ENCODE measurements around the gene MX2.

Gene MX2

GRCh38 chr21:41442481-41443186 is 80.8 kb downstream of the MX2 start:
- no peak for DNase-seq

GRCh38 chr21:41443562-41443961 is 81.7 kb downstream of the MX2 start:
- DNase-seq: no peak

GRCh38 chr21:41444703-41445464 is 83.1 kb downstream of the MX2 start:
- DNase-seq: no peak

GRCh38 chr21:41445465-41445862 is 83.6 kb downstream of the MX2 start:
- no peak for DNase-seq

- no peak for DNase-seq
Observed at GRCh38 chr21:41446586-41446985, 84.8 kb downstream of the MX2 start.

GRCh38 chr21:41447356-41447755 is 85.5 kb downstream of the MX2 start:
- DNase-seq: no peak

- DNase-seq: no peak
Observed at GRCh38 chr21:41449613-41450012, 87.8 kb downstream of the MX2 start.

- no peak for DNase-seq
Observed at GRCh38 chr21:41451753-41452676, 90.2 kb downstream of the MX2 start.

GRCh38 chr21:41453198-41453597 is 91.4 kb downstream of the MX2 start:
- no peak for DNase-seq

- DNase-seq: no peak
Observed at GRCh38 chr21:41453761-41454160, 91.9 kb downstream of the MX2 start.

- DNase-seq: no peak
Observed at GRCh38 chr21:41458121-41458520, 96.3 kb downstream of the MX2 start.

- DNase-seq: no peak
Observed at GRCh38 chr21:41458559-41458958, 96.7 kb downstream of the MX2 start.

All from NCI-H526 treated with DMSO at 0.1 percent for 48 hours (cell line).